Fibroblast of lung (primary cell): ENCODE measurements around the gene EYS.

Experiments used
- CTCF ChIP-seq, 2 donors: IDR thresholded peaks in 1 of 2; conservative IDR thresholded peaks in 1 of 2; 1 replicate in 1 of 2; 2 replicates in 1 of 2; pipeline ENCODE4 v1.5.1; 2011 to 2012; ENCODE audit warnings: low read length in 2 of 2, control low read depth in 1 of 2, inconsistent platforms in 1 of 2, low read depth in 1 of 2, mild to moderate bottlenecking in 1 of 2
- EZH2 ChIP-seq: IDR thresholded peaks from 2 replicates; pipeline ENCODE4 v1.5.1; 2012; ENCODE audit warnings: low read length, control low read depth, mild to moderate bottlenecking; ENCODE audit errors: missing control alignments

- no peak for TF ChIP-seq CTCF (conservative IDR thresholded peaks at IDR 0.05 in 1 of 2, IDR thresholded peaks at IDR 0.05 in 1 of 2; ENCODE audit: low read depth in 1 of 2, low read length in 2 of 2)
- TF ChIP-seq EZH2 = no peak
Measured at GRCh38 chr6:65123521-65123920, 583.5 kb downstream of the EYS start.
